H1 (cell line): ENCODE data around the gene CRTAP. TPM values are rescaled to one million over a fixed set of nuclear protein-coding genes. Genes with fewer than 3 reads are reported as not detected.

ENCODE experiments used
- CTCF ChIA-PET: fragments of 300-600 bp; sonication (Branson Sonifier 250); formaldehyde crosslinking; loops from one replicate; lab custom pipeline; 2021; ENCODE audit not compliant: partially characterized antibody; lab: Charles Lee
- POLR2A ChIA-PET: fragments of 300-600 bp; sonication (Branson Sonifier 250); formaldehyde crosslinking; loops from one replicate; lab custom pipeline; 2021; ENCODE audit warnings: inconsistent platforms; ENCODE audit not compliant: partially characterized antibody; lab: Charles Lee
- DNase-seq, 2 experiments: peaks; one replicate each; pipeline versions ENCODE4 v3.0.0 to v3.0.0-alpha.2; 2010 to 2022; ENCODE audit warnings: low spot score in 2 of 2, low read depth in 1 of 2, mixed read lengths in 1 of 2
- FAIRE-seq: peaks from 2 replicates; lab custom pipeline; 2011; peaks lifted over from hg19 to GRCh38; lab: Jason Lieb, UNC
- H2AFZ ChIP-seq: 2 replicates; pipeline ENCODE4 v1.8.1; 2012; ENCODE audit warnings: low read length, inconsistent platforms
- H2AK5ac ChIP-seq: 2 replicates; pipeline ENCODE4 v1.6.1; 2013; ENCODE audit warnings: low read depth, low read length
- H2BK120ac ChIP-seq: replicated peaks from 2 replicates; pipeline ENCODE3; 2013; ENCODE audit warnings: low read depth, low read length, inconsistent platforms
- H2BK12ac ChIP-seq: 2 replicates; pipeline ENCODE4 v1.6.1; 2013; ENCODE audit warnings: low read depth, low read length
- H2BK15ac ChIP-seq: 2 replicates; pipeline ENCODE4 v1.6.1; 2013; ENCODE audit warnings: low read length
- H2BK20ac ChIP-seq: 2 replicates; pipeline ENCODE4 v1.6.1; 2013; ENCODE audit warnings: low read length
- H2BK5ac ChIP-seq: 2 replicates; pipeline ENCODE4 v1.6.1; 2013; ENCODE audit warnings: low read depth, low read length
- H3K14ac ChIP-seq: 2 replicates; pipeline ENCODE4 v1.6.1; 2013; ENCODE audit warnings: inconsistent platforms; ENCODE audit not compliant: insufficient read length
- H3K18ac ChIP-seq: 2 replicates; pipeline ENCODE4 v1.6.1; 2013; ENCODE audit warnings: low read length; ENCODE audit errors: extremely low read depth
- H3K23ac ChIP-seq: 2 replicates; pipeline ENCODE4 v1.6.1; 2013; ENCODE audit warnings: inconsistent platforms; ENCODE audit not compliant: insufficient read length
- H3K23me2 ChIP-seq: 2 replicates; pipeline ENCODE4 v1.6.1; 2013; ENCODE audit warnings: low read depth, low read length
- H3K27ac ChIP-seq: 2 replicates; pipeline ENCODE4 v1.6.1; 2011; ENCODE audit warnings: low read depth, low read length, inconsistent platforms
- H3K27me3 ChIP-seq, 4 experiments: replicated peaks in 1 of 4; 1 replicate in 1 of 4; 2 replicates in 3 of 4; pipeline versions ENCODE4 v1.6.1 to v1.8.1; 2011 to 2013; ENCODE audit warnings: low read length in 3 of 4, mild to moderate bottlenecking in 3 of 4, inconsistent platforms in 2 of 4, mixed read lengths in 2 of 4, moderate library complexity in 1 of 4; ENCODE audit not compliant: control insufficient read depth in 3 of 4, insufficient read depth in 3 of 4; ENCODE audit errors: extremely low read depth in 1 of 4
- H3K36me3 ChIP-seq, 4 experiments: 2 replicates each; pipeline versions ENCODE4 v1.6.1 to v1.8.1; 2011 to 2013; ENCODE audit warnings: mild to moderate bottlenecking in 4 of 4, low read length in 3 of 4, moderate library complexity in 2 of 4, control low read depth in 1 of 4, inconsistent platforms in 1 of 4; ENCODE audit not compliant: insufficient read depth in 4 of 4, control insufficient read depth in 2 of 4
- H3K4ac ChIP-seq: replicated peaks from 2 replicates; pipeline ENCODE3; 2013; ENCODE audit warnings: low read length, low read depth, mixed read lengths, inconsistent platforms; ENCODE audit not compliant: insufficient read length
- H3K4me1 ChIP-seq, 4 experiments: replicated peaks in 1 of 4; 1 replicate in 1 of 4; 2 replicates in 3 of 4; pipeline versions ENCODE4 v1.6.1 to v1.8.1; 2011 to 2013; ENCODE audit warnings: low read length in 3 of 4, inconsistent platforms in 2 of 4, mixed read lengths in 1 of 4; ENCODE audit not compliant: insufficient read depth in 4 of 4, control insufficient read depth in 3 of 4
- H3K4me2 ChIP-seq, 2 experiments: 2 replicates each; pipeline versions ENCODE4 v1.6.1 to v1.8.1; 2011 to 2013; ENCODE audit warnings: low read depth in 2 of 2, low read length in 2 of 2, control low read depth in 1 of 2, inconsistent platforms in 1 of 2, mild to moderate bottlenecking in 1 of 2; ENCODE audit not compliant: insufficient read depth in 1 of 2
- H3K4me3 ChIP-seq, 4 experiments: fragments of 200-600, 300-600 bp in 1 of 4; sonication (generic), shearing (Covaris generic), sonication (Bioruptor Twin) in 1 of 4; 2 replicates each; pipeline versions ENCODE4 v1.5.1 to v1.8.1; 2011 to 2016; ENCODE audit warnings: low read length in 4 of 4, low read depth in 3 of 4, control low read depth in 2 of 4, inconsistent platforms in 2 of 4, mild to moderate bottlenecking in 2 of 4, mixed read lengths in 1 of 4, moderate library complexity in 1 of 4; ENCODE audit not compliant: insufficient read depth in 2 of 4; ENCODE audit errors: extremely low read depth in 1 of 4
- H3K56ac ChIP-seq: replicated peaks from 2 replicates; pipeline ENCODE3; 2013; ENCODE audit warnings: low read depth, mild to moderate bottlenecking, mixed read lengths, low read length, inconsistent platforms; ENCODE audit not compliant: insufficient read length
- H3K79me1 ChIP-seq: 2 replicates; pipeline ENCODE4 v1.6.1; 2013; ENCODE audit warnings: low read depth, low read length, control low read depth
- H3K79me2 ChIP-seq, 2 experiments: 2 replicates each; pipeline versions ENCODE4 v1.6.1 to v1.8.1; 2012 to 2013; ENCODE audit warnings: low read length in 2 of 2, mild to moderate bottlenecking in 2 of 2, inconsistent platforms in 1 of 2; ENCODE audit not compliant: insufficient read depth in 2 of 2, control insufficient read depth in 1 of 2
- H3K9ac ChIP-seq, 4 experiments: replicated peaks in 1 of 4; 1 replicate in 1 of 4; 2 replicates in 3 of 4; pipeline versions ENCODE4 v1.6.1 to v1.8.1; 2011 to 2013; ENCODE audit warnings: low read depth in 3 of 4, low read length in 3 of 4, control low read depth in 2 of 4, mild to moderate bottlenecking in 2 of 4, moderate library complexity in 2 of 4, inconsistent platforms in 1 of 4; ENCODE audit errors: extremely low read depth in 1 of 4
- H3K9me3 ChIP-seq, 2 experiments: 2 replicates each; pipeline versions ENCODE4 v1.6.1 to v1.8.1; 2012 to 2013; ENCODE audit warnings: mild to moderate bottlenecking in 2 of 2, moderate library complexity in 2 of 2, control low read depth in 1 of 2, inconsistent platforms in 1 of 2, low read depth in 1 of 2, low read length in 1 of 2, mixed read lengths in 1 of 2; ENCODE audit not compliant: insufficient read depth in 2 of 2
- H4K20me1 ChIP-seq, 2 experiments: replicated peaks in 1 of 2; 2 replicates each; pipeline versions ENCODE3 to v1.8.1; 2011 to 2013; ENCODE audit warnings: inconsistent platforms in 2 of 2, low read length in 2 of 2, mild to moderate bottlenecking in 1 of 2; ENCODE audit not compliant: insufficient read depth in 2 of 2, control insufficient read depth in 1 of 2
- H4K5ac ChIP-seq: 2 replicates; pipeline ENCODE4 v1.6.1; 2013; ENCODE audit warnings: low read length, low read depth, mixed read lengths, inconsistent platforms; ENCODE audit not compliant: insufficient read length
- H4K8ac ChIP-seq: 2 replicates; pipeline ENCODE4 v1.8.0; 2013; ENCODE audit warnings: mild to moderate bottlenecking, moderate library complexity, low read length, inconsistent platforms; ENCODE audit not compliant: insufficient read depth; ENCODE audit errors: extremely low read depth
- H4K91ac ChIP-seq: replicated peaks from 2 replicates; pipeline ENCODE3; 2013; ENCODE audit warnings: low read length, mixed read lengths, inconsistent platforms; ENCODE audit not compliant: insufficient read length
- EZH2 ChIP-seq: fragments of 200-600 bp; sonication (generic); IDR thresholded peaks from 2 replicates; pipeline ENCODE4 v1.7.1; 2012; ENCODE audit warnings: low read depth, mild to moderate bottlenecking, moderate library complexity, low read length, inconsistent platforms; ENCODE audit not compliant: severe bottlenecking
- GTF2F1 ChIP-seq: IDR thresholded peaks from 2 replicates; pipeline ENCODE4 v1.6.1; 2012; ENCODE audit warnings: low read depth, low read length, improper control_type of control experiment, borderline replicate concordance
- KDM1A ChIP-seq: fragments of 200-600, 300-600 bp; sonication (generic); IDR thresholded peaks from 2 replicates; pipeline ENCODE4 v1.7.1; 2016; ENCODE audit warnings: mild to moderate bottlenecking, low read length, borderline replicate concordance
- KDM4A ChIP-seq: IDR thresholded peaks from one replicate; pipeline ENCODE4 v1.7.1; 2012; ENCODE audit warnings: low read depth, mild to moderate bottlenecking, moderate library complexity, low read length, inconsistent platforms; ENCODE audit not compliant: severe bottlenecking
- POLR2A ChIP-seq, 2 experiments: IDR thresholded peaks; 1 replicate in 1 of 2; 2 replicates in 1 of 2; pipeline ENCODE4 v1.6.1; 2011; ENCODE audit warnings: low read depth in 2 of 2, low read length in 2 of 2, mild to moderate bottlenecking in 2 of 2; ENCODE audit errors: control extremely low read depth in 1 of 2
- RBBP5 ChIP-seq: IDR thresholded peaks from 2 replicates; pipeline ENCODE4 v1.7.1; 2012; ENCODE audit warnings: low read depth, mild to moderate bottlenecking, inconsistent platforms, low read length, moderate library complexity, borderline replicate concordance
- TEAD4 ChIP-seq: IDR thresholded peaks from 2 replicates; pipeline ENCODE4 v1.6.1; 2012; ENCODE audit warnings: low read depth, low read length, inconsistent platforms, mixed read lengths
- YY1 ChIP-seq: IDR thresholded peaks from 2 replicates; pipeline ENCODE4 v1.6.1; 2011; ENCODE audit warnings: low read depth, mild to moderate bottlenecking, low read length
- ZNF274 ChIP-seq: IDR thresholded peaks from 2 replicates; pipeline ENCODE4 v1.7.0; 2012; ENCODE audit warnings: low read length, borderline replicate concordance; ENCODE audit errors: extremely low read depth
- WGBS, 2 experiments: shearing (Covaris generic) in 1 of 2; methylation state at CpG; one replicate each; pipeline versions ENCODE4 v1.1.6 to v1.1.7; 2013 to 2015; ENCODE audit warnings: low lambda C conversion rate in 2 of 2, mixed read lengths in 2 of 2, inconsistent platforms in 1 of 2, low coverage in 1 of 2, missing lambda C conversion rate in 1 of 2; ENCODE audit not compliant: insufficient replicate concordance in 2 of 2, insufficient coverage in 1 of 2, insufficient read length in 1 of 2; ENCODE audit errors: extremely low coverage in 1 of 2, missing lambda C conversion rate in 1 of 2; 5-methylcytosine and 5-hydroxymethylcytosine counted together
- polyA plus RNA-seq, 7 experiments: library from polyadenylated mRNA; depleted of rRNA in 3 of 7; stranded (reverse) in 5 of 7; unstranded in 2 of 7; fragments of >200 nt in 5 of 7; fragments of 200-250 nt in 2 of 7; gene quantifications; 1 replicate in 5 of 7; 2 replicates in 1 of 7; 4 replicates in 1 of 7; pipeline versions ENCODE4 v1.2.1 to v1.2.3, GENCODE V29; 2011 to 2013; ENCODE audit warnings: missing spikeins in 2 of 7, mixed read lengths in 2 of 7
- total RNA-seq: library from RNA; stranded (reverse); fragmentation: NEBNext Ultra II Directional; extraction: Animal tissue kit (Norgen Biotek cat#: 25700); gene quantifications from 2 replicates; pipeline ENCODE4 v1.2.1, GENCODE V29; 2021
- TF ChIP-seq, protein P1 (sequence below): IDR thresholded peaks from 2 replicates; pipeline ENCODE4 v1.6.1; 2012; ENCODE audit warnings: low read length, inconsistent platforms
- TF ChIP-seq, protein P2 (sequence below): IDR thresholded peaks from 2 replicates; pipeline ENCODE4 v1.6.1; 2011; ENCODE audit warnings: low read length, improper control_type of control experiment

CRTAP gene
- total and polyA plus RNA-seq, 2 of the 8 experiments (the other 6 are each of a cell fraction or from before 2014, with no cell fraction given) = 159 to 188 TPM

- TF ChIP-seq POLR2A (IDR thresholded peaks at IDR 0.05; ENCODE audit: control extremely low read depth in 1 of 2, low read depth in 2 of 2, low read length in 2 of 2) (no peak), YY1 (no peak), TEAD4 (no peak), KDM1A (no peak), ZNF274 (no peak), EZH2 (no peak), RBBP5 (no peak), KDM4A (no peak), GTF2F1 (no peak)
- TF ChIP-seq, protein P1, sequence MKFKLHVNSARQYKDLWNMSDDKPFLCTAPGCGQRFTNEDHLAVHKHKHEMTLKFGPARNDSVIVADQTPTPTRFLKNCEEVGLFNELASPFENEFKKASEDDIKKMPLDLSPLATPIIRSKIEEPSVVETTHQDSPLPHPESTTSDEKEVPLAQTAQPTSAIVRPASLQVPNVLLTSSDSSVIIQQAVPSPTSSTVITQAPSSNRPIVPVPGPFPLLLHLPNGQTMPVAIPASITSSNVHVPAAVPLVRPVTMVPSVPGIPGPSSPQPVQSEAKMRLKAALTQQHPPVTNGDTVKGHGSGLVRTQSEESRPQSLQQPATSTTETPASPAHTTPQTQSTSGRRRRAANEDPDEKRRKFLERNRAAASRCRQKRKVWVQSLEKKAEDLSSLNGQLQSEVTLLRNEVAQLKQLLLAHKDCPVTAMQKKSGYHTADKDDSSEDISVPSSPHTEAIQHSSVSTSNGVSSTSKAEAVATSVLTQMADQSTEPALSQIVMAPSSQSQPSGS = no peak
- TF ChIP-seq, protein P2, sequence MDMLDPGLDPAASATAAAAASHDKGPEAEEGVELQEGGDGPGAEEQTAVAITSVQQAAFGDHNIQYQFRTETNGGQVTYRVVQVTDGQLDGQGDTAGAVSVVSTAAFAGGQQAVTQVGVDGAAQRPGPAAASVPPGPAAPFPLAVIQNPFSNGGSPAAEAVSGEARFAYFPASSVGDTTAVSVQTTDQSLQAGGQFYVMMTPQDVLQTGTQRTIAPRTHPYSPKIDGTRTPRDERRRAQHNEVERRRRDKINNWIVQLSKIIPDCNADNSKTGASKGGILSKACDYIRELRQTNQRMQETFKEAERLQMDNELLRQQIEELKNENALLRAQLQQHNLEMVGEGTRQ = no peak
- no peak overlapping the region for H3K14ac ChIP-seq
- H4K91ac ChIP-seq = no peak overlapping the region
- H3K4me1 ChIP-seq = peaks cover 0 to 2% (median 0%) of the 10 kb centered on the region in 4 experiments; a peak in 1 of 7 replicates
- H2BK120ac ChIP-seq = no peak overlapping the region
- ChIA-PET POLR2A (interaction anchor here (0.5 kb wide), 1 partner anchor 205 kb away, joined by 3 read pairs; no protein-coding TSS in a partner anchor), CTCF (interaction anchor here (0.6 to 1.5 kb wide), 5 partner anchors 10 to 213 kb away, joined by 3 to 5 read pairs (median 4); no protein-coding TSS in a partner anchor)
- no peak overlapping the region for H2BK15ac ChIP-seq
- 100% methylated on average over 2 of the region's 2 CpGs; no CpG with 5 or more reads in 1 of the 2 experiments for WGBS, 2 experiments
- DNase-seq (no peak), FAIRE-seq (no peak)
- H3K9ac ChIP-seq = no peak overlapping the region
- no peak overlapping the region for H2AFZ ChIP-seq
- no peak overlapping the region for H3K56ac ChIP-seq
- no peak overlapping the region for H3K4me3 ChIP-seq
- H3K79me2 ChIP-seq = no peaks in the 10 kb centered on the region
- no peak overlapping the region for H3K23ac ChIP-seq
- no peaks in the 10 kb centered on the region for H3K36me3 ChIP-seq
- peaks cover 6% of the 10 kb centered on the region; the same call in 1 of the 2 replicates for H3K79me1 ChIP-seq
- H3K23me2 ChIP-seq = no peaks in the 10 kb centered on the region
- H4K20me1 ChIP-seq = peaks cover 0 to 2% of the 10 kb centered on the region in 2 experiments
- H3K4ac ChIP-seq = no peak overlapping the region
- no peaks in the 10 kb centered on the region for H3K9me3 ChIP-seq
- no peak overlapping the region for H2BK12ac ChIP-seq
- H3K4me2 ChIP-seq = no peak overlapping the region
- no peak overlapping the region for H4K5ac ChIP-seq
- no peak overlapping the region for H2BK20ac ChIP-seq
- H3K18ac ChIP-seq = no peak overlapping the region
- no peak overlapping the region for H2AK5ac ChIP-seq
- H2BK5ac ChIP-seq = no peak overlapping the region
- no peak overlapping the region for H4K8ac ChIP-seq
- H3K27me3 ChIP-seq = no peaks in the 10 kb centered on the region
- H3K27ac ChIP-seq = no peak overlapping the region
Measured at GRCh38 chr3:33077976-33078375, 35.8 kb upstream of the CRTAP start.
